Fibroblast of skin of right quadriceps (primary cell): ENCODE data around the gene SCPEP1.
A peak's percentile ranks its signal among the peaks of the same experiment; 100 is the strongest.
"Not testable (repeated sequence)": the region's sequence is repeated elsewhere in the genome, so short reads cannot be mapped to it uniquely, and the experiment has no call there.

Source experiments
- DNase-seq: peaks from one replicate; pipeline ENCODE4 v3.0.0-alpha.2; 2013

Gene SCPEP1

DNA sequence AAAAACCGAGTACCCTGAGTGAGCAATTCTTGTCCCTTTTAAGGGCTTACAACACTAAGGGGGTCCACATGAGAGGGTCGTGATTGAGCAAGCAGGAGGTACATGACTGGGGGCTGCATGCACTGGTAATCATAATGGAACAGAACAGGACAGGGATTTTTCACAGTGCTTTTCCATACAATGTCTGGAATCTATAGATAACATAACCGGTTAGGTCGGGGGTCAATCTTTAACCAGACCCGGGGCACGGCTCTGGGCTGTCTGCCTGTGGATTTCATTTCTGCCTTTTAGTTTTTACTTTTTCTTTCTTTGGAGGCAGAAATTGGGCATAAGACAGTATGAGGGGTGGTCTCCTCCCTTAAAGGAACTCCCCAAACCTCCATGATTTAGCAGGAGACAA, 12.2 kb upstream of the SCPEP1 start:
- DNase-seq: not testable (repeated sequence)

DNA sequence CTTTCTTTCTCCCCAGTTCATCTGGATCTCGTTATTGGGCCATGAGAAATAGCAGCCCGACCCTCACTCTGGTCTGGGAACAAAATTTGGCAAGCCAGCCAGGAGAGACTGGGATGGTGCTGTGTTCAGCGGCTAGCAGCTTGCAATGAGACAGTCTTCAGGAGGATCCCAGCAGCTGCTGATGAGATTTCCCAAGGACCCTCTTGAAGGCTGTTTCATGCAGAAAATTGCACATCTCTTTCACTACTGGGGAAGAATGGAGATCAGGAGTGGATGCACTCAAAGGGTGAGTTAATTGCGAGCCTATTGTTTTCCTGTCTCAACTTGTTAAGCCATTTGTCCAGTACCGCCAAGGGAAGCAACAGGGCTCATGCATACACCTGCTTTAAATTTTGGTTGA, 11.6 kb upstream of the SCPEP1 start:
- no peak for DNase-seq

DNA sequence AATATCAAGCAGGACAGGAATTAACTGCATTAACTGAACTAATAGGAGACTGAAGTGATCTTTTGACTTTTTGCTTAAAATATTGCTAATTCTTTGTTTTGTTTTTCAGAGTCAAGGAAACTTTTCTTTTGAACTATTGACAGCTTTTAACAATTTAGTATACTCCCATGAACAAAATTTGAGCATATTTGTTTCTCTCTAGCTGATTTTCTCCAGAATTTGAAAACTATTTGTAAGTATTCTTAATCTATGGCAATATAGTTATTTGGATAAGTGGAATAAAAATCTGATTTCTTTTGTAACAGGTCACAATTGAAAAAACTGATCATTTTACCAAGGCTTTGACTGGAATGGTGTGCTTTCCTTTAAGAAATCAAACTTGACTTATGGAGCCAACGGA, 7.0 kb upstream of the SCPEP1 start:
- DNase-seq: no peak

DNA sequence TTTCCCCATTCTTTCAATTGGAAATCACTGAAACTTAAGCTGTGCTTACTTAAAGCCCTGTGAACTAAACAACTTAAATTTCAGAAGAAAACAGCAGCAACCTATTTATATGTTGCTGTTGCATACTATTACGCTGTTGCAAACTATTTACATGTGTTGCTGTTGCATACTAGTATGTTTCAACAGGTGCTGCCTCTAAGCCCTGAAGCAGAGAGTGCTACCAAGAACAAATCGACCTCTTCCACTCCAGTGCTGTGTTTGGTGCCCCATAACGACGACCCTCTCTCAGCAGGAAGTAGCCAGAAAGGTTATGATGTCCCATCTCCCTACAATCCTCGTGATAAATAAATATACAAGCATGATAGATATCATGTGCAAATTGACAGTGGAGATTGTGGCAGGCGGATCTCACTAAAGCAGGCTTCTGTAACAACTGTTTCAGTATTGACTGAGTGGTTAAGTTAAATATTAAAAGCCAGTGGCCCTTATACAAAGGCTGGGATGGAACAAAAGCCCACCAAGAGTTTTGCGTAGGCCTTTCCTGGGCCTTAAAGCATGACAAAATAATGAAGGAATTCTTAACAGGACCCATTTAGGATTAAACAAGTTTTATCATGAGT, 5.7 kb upstream of the SCPEP1 start:
- DNase-seq: no peak

DNA sequence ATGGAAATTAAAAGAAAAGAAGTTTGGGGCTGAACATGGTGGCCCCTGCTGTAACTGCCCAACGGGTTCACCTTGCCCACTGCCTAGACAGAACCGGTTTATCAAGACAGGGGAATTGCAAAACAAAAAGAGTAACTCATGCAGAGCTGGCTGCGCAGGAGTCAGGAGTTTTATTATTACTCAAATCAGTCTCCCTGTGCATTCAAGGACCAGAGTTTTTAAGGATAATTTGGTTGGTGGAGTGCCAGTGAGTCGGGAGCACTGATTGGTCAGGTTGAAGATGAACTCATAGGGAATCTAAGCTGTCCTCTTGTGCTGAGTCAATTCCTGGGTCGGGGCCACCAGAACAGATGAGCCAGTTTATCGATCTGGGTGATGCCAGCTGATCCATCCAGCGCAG, 4.4 kb upstream of the SCPEP1 start:
- DNase-seq: peak; percentile 11

GRCh38 chr17:56974055-56974454, 3.9 kb upstream of the SCPEP1 start:
- DNase-seq: no peak

GRCh38 chr17:56975656-56976055, 2.3 kb upstream of the SCPEP1 start:
- no peak for DNase-seq

DNA sequence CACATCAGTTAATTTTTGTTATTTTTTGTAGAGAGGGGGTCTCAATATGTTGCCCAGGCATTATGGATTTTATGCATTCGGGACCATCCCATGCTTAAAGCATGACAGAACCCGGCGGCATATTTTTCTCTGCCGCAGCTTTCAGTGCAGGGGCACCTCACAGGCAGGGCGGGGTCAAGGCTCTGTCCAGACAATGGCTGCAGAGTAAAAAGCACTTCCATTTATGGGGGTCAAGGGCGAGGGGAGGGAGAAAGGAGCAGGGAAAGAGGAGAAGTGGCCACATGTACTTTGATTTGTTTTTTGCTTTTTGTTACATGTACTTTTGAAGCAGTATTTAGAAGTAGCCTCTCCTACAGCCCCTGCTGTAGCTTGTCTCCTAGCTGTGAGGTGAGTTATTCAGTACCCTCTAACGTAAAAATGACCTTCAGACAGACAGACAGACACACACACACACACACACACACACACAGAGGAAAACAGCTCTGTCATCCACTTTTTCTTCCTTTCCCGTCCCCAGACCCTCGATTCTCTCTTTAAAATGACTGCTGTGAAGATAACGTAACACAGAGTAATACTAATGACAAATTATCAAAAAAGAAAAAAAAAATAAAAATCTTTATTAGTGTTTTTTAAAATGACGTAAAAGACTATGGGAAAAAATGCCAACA, 856 bp upstream of the SCPEP1 start:
- DNase-seq: no peak

- no peak for DNase-seq
These were observed 635 bp downstream of the SCPEP1 start for GRCh38 chr17:56978441-56979090.

GRCh38 chr17:56979091-56979480, 1.2 kb downstream of the SCPEP1 start:
- DNase-seq: no peak

DNA sequence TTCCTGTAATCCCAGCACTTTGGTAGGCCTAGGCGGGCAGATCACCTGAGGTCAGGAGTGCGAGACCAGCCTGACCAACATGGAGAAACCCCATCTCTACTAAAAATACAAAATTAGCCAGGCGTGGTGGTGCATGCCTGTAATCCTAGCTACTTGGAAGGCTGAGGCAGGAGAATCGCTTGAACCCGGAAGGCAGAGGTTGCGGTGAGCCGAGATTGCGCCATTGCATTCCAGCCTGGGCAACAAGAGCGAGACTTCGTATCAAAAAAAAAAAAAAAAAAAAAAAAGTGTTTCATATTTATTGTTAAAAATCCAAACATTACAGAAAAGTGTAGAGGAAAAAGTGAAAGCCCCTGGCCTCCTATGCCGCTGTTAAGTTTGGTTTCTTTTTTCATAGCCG, 2.6 kb downstream of the SCPEP1 start:
- not testable (repeated sequence) for DNase-seq

DNA sequence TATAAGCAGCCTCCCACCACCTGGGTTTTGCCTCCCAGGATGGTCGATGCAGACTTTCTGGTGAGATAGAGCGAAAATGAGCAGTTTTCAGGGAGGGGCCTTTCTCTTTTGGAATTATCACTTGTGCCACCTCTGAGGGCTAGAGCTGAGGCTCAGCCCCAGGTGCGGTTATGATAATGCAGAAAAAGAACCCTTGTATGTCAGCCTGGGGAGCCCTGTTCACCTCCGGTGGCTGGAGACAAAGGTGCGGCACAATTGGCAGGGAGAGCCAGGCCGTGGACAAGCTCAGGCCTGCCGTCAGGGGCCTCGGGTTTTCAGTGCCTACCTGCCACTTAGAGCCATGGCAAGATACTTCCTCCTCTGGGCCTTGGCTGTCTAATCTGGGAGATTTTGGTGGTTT, 4.4 kb downstream of the SCPEP1 start:
- no peak for DNase-seq

DNA sequence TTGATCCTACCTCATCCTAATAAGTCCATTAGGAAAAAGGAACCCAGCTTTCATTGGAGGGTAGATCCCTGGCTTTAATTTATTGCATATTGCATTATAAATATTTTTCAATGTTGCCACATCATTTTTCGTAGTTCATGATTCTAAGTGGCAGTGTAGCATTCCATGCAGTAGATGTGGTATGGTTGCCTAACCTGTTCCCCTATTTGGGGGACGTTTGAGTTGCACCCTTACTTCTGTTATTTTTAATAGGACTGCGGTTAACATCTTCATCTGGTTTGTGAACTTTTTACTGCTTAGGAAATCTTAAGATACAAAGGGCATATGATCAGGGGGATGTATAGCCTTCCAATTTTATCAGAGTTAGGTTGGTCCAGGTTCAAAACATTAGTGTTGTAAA, 5.4 kb downstream of the SCPEP1 start:
- DNase-seq: no peak

GRCh38 chr17:56985371-56986162, 7.6 kb downstream of the SCPEP1 start:
- DNase-seq: no peak

DNA sequence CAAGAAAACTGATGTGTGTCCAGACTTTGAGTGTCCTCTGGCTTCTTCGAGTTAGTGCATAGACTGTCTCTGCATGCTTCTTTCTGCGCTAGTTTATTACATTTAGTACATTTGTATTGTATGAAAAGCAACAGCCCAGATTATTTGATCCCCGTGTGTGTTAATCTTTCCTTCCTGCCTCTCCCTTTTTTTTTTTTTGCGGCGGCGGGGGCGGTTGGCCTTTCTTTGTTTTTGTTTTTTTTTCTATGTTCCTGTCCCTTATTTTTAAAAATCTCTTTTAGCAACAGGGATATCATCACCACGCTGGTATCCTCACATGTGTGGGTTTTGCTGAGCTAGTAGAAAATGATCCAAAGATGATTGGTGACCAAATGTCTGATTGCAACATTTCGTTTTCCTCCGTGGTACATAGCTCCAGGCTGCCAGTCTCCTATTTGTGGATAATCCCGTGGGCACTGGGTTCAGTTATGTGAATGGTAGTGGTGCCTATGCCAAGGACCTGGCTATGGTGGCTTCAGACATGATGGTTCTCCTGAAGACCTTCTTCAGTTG, 9.4 kb downstream of the SCPEP1 start:
- DNase-seq: no peak

DNA sequence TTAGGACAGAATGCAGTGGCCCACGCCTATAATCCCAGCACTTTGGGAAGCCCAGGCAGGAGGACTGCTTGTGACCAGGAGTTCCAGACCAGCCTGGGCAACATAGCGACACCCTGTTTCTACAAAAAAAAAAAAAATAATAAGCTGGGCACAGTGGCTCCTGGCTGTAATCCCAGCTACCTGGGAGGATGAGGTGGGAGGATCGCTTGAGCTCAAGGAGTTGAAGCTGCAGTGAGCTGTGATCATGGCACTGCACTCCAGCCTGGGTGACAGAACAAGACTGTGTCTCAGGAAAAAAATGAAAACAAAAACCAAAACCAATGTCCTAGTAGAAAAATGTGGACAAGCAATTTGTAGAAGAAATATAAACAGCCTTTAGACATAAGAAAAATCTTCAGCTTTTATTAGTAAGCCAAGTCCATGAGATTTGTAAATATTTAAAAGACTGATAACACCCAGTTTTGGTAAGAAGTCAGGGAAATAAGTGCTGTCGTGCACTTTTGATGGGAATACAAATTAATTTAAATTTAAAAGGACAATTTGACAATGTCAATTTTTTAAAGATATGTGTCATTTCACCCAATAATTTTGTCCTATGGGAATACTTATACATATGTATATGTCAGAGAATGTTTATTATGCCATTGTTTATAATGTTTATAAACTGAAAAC, 11.1 kb downstream of the SCPEP1 start:
- DNase-seq: no peak

GRCh38 chr17:56992364-56992763, 14.4 kb downstream of the SCPEP1 start:
- no peak for DNase-seq

GRCh38 chr17:56994009-56994792, 16.3 kb downstream of the SCPEP1 start:
- DNase-seq: peak; percentile 32

DNA sequence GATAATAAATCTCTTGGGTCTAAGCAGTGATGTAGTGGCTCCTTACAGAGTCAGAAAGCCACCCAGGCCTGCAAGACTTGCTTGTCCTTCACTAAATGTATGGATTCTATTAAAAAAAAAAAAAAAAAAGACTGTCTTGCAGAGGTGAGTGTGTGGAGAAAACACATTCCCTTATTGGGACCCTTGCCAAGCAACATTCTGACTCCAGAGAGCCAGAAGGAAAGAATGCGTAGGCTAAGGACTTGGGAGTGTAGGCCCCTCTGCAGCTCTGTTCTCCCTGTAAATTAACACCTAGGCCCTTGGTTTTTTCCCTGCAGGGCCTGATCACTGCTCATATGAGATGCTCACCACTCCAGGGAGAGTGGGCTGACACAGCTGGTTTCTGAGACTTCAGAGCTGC, 17.8 kb downstream of the SCPEP1 start:
- DNase-seq: peak; percentile 39

DNA sequence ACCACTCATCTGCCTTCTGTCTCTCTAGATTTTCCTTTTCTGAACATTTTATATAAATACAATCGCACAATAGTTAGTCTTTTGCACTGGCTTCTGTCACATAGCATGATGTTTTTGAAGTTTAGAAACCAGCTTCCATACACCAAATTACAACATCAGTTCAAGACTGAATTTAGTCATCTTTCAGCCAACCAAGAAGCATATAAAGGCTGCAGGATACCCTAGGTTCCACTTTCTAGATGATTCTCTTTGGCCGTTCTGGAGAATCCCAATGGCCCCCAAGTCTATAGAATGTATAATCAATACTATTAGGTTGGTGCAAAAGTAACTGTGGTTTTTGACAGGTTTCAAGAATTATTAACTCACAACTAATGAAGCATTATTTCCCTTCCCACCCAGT, 19.4 kb downstream of the SCPEP1 start:
- no peak for DNase-seq

DNA sequence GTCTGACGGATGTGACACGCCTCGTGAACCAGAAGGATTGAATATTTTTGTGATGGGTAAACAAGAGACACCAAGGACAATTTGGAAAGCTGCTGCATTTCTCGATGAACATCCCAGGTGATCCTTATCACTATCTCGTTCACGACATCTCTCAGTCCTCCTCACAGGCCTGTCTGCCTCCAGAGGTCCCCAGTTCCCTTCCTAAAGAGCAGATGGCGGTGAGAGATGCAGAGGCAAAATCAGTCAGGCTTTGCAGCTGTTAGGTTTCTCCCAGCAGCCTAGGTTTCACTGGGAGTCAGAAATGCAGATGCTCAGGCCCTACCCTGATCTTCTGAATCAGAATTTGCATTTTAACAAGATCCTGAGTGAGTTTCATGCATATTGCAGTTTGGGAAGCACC, 23.6 kb downstream of the SCPEP1 start:
- no peak for DNase-seq

DNA sequence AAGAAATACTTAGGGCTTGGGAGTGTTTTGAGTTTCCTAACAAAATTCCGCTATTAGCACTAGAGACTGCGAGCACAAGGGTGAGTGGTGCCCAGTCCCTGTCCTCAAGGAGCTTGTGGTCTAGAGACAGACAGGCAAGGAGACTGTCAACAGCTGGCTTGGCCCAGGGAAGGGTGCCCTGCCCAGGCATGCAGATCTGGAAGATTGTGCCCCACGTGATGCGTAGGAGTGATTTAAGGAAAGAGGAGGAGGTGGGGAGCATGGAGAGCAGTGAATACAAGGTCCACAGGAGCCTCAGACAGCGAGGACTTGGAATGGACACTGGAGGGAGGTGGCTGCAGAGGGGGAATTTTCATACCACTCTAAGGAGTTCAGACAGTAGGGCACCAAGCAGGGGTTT, 25.0 kb downstream of the SCPEP1 start:
- no peak for DNase-seq
